ENCODE measurements around the gene METTL9. TPM values are rescaled to one million over a fixed set of nuclear protein-coding genes. Genes with fewer than 3 reads are reported as not detected.
A peak's percentile ranks its signal among the peaks of the same experiment; 100 is the strongest.
"Not testable (repeated sequence)": the region's sequence is repeated elsewhere in the genome, so short reads cannot be mapped to it uniquely, and the experiment has no call there.

METTL9 gene
- polyA plus RNA-seq, 1 experiment: 46.3 TPM

- POLR2A ChIA-PET: no interaction called here
- Histone ChIP-seq H3K36me3 (ENCODE audit: control insufficient read depth, insufficient read depth, low read length) (peaks cover 5% of the 10 kb centered on the region; the same call in 1 of the 2 replicates), H3K4me3 (ENCODE audit: low read depth, low read length) (no peak overlapping the region), H3K27me3 (ENCODE audit: control insufficient read depth, insufficient read depth, low read length) (no peaks in the 10 kb centered on the region)
- CTCF ChIA-PET: interaction anchor here (1.0 kb wide), 1 partner anchor 42 kb away, joined by 3 read pairs; no protein-coding TSS in a partner anchor
- no peak for TF ChIP-seq CTCF (IDR thresholded peaks at IDR 0.05; ENCODE audit: insufficient read depth, low read depth, low read length)
- DNase-seq (ENCODE audit: low read depth): no peak
These were observed 28.8 kb downstream of the METTL9 start for GRCh38 chr16:21628121-21628726.

GRCh38 chr16:21628772-21629171 lies 29.4 kb downstream of the METTL9 start:
- H3K4me3 ChIP-seq (ENCODE audit: low read depth, low read length): no peak overlapping the region
- no peaks in the 10 kb centered on the region for H3K27me3 ChIP-seq (ENCODE audit: control insufficient read depth, insufficient read depth, low read length)
- H3K36me3 ChIP-seq (ENCODE audit: control insufficient read depth, insufficient read depth, low read length): peaks cover 5% of the 10 kb centered on the region; the same call in 1 of the 2 replicates
- TF ChIP-seq CTCF (IDR thresholded peaks at IDR 0.05; ENCODE audit: insufficient read depth, low read depth, low read length): no peak
- ChIA-PET POLR2A (interaction anchor here (0.7 kb wide), 1 partner anchor 10 kb away, joined by 5 read pairs; no protein-coding TSS in a partner anchor), CTCF (interaction anchor here (1.0 to 1.3 kb wide), 3 partner anchors 10 to 44 kb away, joined by 3 read pairs; no protein-coding TSS in a partner anchor)
- DNase-seq (ENCODE audit: low read depth): peak; percentile 30

GRCh38 chr16:21629616-21630539 lies 30.5 kb downstream of the METTL9 start:
- H3K36me3 ChIP-seq (ENCODE audit: control insufficient read depth, insufficient read depth, low read length); H3K4me3 ChIP-seq (ENCODE audit: low read depth, low read length); POLR2A ChIA-PET; H3K27me3 ChIP-seq (ENCODE audit: control insufficient read depth, insufficient read depth, low read length); DNase-seq (ENCODE audit: low read depth): not testable (repeated sequence)
- CTCF ChIA-PET: interaction anchor here (0.9 to 1.4 kb wide), 4 partner anchors 9 to 45 kb away, joined by 3 to 6 read pairs (median 4); no protein-coding TSS in a partner anchor

- H3K27me3 ChIP-seq (ENCODE audit: control insufficient read depth, insufficient read depth, low read length); H3K4me3 ChIP-seq (ENCODE audit: low read depth, low read length); DNase-seq (ENCODE audit: low read depth); CTCF ChIA-PET; H3K36me3 ChIP-seq (ENCODE audit: control insufficient read depth, insufficient read depth, low read length); POLR2A ChIA-PET: not testable (repeated sequence)
These were observed 31.5 kb downstream of the METTL9 start for GRCh38 chr16:21630866-21631265.

GRCh38 chr16:21631376-21631775 lies 32.0 kb downstream of the METTL9 start:
- DNase-seq (ENCODE audit: low read depth); H3K36me3 ChIP-seq (ENCODE audit: control insufficient read depth, insufficient read depth, low read length); H3K4me3 ChIP-seq (ENCODE audit: low read depth, low read length); CTCF ChIA-PET; POLR2A ChIA-PET; H3K27me3 ChIP-seq (ENCODE audit: control insufficient read depth, insufficient read depth, low read length): not testable (repeated sequence)

- H3K36me3 ChIP-seq (ENCODE audit: control insufficient read depth, insufficient read depth, low read length); H3K4me3 ChIP-seq (ENCODE audit: low read depth, low read length); CTCF ChIA-PET; H3K27me3 ChIP-seq (ENCODE audit: control insufficient read depth, insufficient read depth, low read length); DNase-seq (ENCODE audit: low read depth); POLR2A ChIA-PET: not testable (repeated sequence)
These were observed 32.7 kb downstream of the METTL9 start for GRCh38 chr16:21631951-21632575.

- POLR2A ChIA-PET: no interaction called here
- DNase-seq (ENCODE audit: low read depth): no peak
- CTCF ChIA-PET: interaction anchor here (1.4 kb wide), 1 partner anchor 50 kb away, joined by 3 read pairs; no protein-coding TSS in a partner anchor
- Histone ChIP-seq H3K4me3 (ENCODE audit: low read depth, low read length) (no peak overlapping the region), H3K27me3 (ENCODE audit: control insufficient read depth, insufficient read depth, low read length) (no peaks in the 10 kb centered on the region), H3K36me3 (ENCODE audit: control insufficient read depth, insufficient read depth, low read length) (peaks cover 5% of the 10 kb centered on the region; the same call in 1 of the 2 replicates)
- TF ChIP-seq CTCF (IDR thresholded peaks at IDR 0.05; ENCODE audit: insufficient read depth, low read depth, low read length): no peak
These were observed 34.8 kb downstream of the METTL9 start for GRCh38 chr16:21634216-21634615.

GRCh38 chr16:21635694-21636093 lies 36.3 kb downstream of the METTL9 start:
- DNase-seq (ENCODE audit: low read depth); H3K36me3 ChIP-seq (ENCODE audit: control insufficient read depth, insufficient read depth, low read length); POLR2A ChIA-PET; H3K4me3 ChIP-seq (ENCODE audit: low read depth, low read length); H3K27me3 ChIP-seq (ENCODE audit: control insufficient read depth, insufficient read depth, low read length): not testable (repeated sequence)
- CTCF ChIA-PET: interaction anchor here (2.3 kb wide), 1 partner anchor 53 kb away, joined by 6 read pairs; no protein-coding TSS in a partner anchor
